Measurements from ENCODE around the gene DUSP5.
A peak's percentile ranks its signal among the peaks of the same experiment; 100 is the strongest.
"Not testable (repeated sequence)": the region's sequence is repeated elsewhere in the genome, so short reads cannot be mapped to it uniquely, and the experiment has no call there.

Gene DUSP5

GRCh38 chr10:110523736-110524135 is 26.0 kb downstream of the DUSP5 start:
- no peak for DNase-seq

GRCh38 chr10:110524179-110524858 is 26.6 kb downstream of the DUSP5 start:
- no peak for DNase-seq

GRCh38 chr10:110524859-110525232 is 27.1 kb downstream of the DUSP5 start:
- no peak for DNase-seq

GRCh38 chr10:110525349-110526260 is 27.9 kb downstream of the DUSP5 start:
- no peak for DNase-seq

- DNase-seq, result no peak
Measured at GRCh38 chr10:110527731-110528171, 30.0 kb downstream of the DUSP5 start.

- no peak for DNase-seq
Measured at GRCh38 chr10:110528224-110528996, 30.7 kb downstream of the DUSP5 start.

GRCh38 chr10:110528997-110529524 is 31.4 kb downstream of the DUSP5 start:
- not testable (repeated sequence) for DNase-seq

GRCh38 chr10:110529596-110530011 is 31.9 kb downstream of the DUSP5 start:
- DNase-seq, result no peak

- DNase-seq, result no peak
Measured at GRCh38 chr10:110530131-110530831, 32.6 kb downstream of the DUSP5 start.

- no peak for DNase-seq
Measured at GRCh38 chr10:110531687-110532086, 34.0 kb downstream of the DUSP5 start.

- not testable (repeated sequence) for DNase-seq
Measured at GRCh38 chr10:110532628-110533027, 34.9 kb downstream of the DUSP5 start.

- no peak for DNase-seq
Measured at GRCh38 chr10:110533149-110533548, 35.4 kb downstream of the DUSP5 start.

GRCh38 chr10:110534571-110534970 is 36.9 kb downstream of the DUSP5 start:
- DNase-seq, result no peak

- DNase-seq, result peak in 2 of 6 experiments; percentile 24 to 28
Measured at GRCh38 chr10:110535958-110536891, 38.5 kb downstream of the DUSP5 start.

GRCh38 chr10:110539091-110539490 is 41.4 kb downstream of the DUSP5 start:
- DNase-seq, result no peak

- no peak for DNase-seq
Measured at GRCh38 chr10:110540031-110540430, 42.3 kb downstream of the DUSP5 start.

- DNase-seq, result no peak
Measured at GRCh38 chr10:110544958-110545537, 47.3 kb downstream of the DUSP5 start.

- no peak for DNase-seq
Measured at GRCh38 chr10:110546077-110546476, 48.4 kb downstream of the DUSP5 start.

- no peak for DNase-seq
Measured at GRCh38 chr10:110546499-110547110, 48.9 kb downstream of the DUSP5 start.

GRCh38 chr10:110547139-110547761 is 49.5 kb downstream of the DUSP5 start:
- DNase-seq, result peak in 3 of 6 experiments; percentile 48 to 76 (median 73)

Data from stimulated activated naive CD4-positive, alpha-beta T cell (primary cell).